ENCODE results near the gene KAT7.

DNA sequence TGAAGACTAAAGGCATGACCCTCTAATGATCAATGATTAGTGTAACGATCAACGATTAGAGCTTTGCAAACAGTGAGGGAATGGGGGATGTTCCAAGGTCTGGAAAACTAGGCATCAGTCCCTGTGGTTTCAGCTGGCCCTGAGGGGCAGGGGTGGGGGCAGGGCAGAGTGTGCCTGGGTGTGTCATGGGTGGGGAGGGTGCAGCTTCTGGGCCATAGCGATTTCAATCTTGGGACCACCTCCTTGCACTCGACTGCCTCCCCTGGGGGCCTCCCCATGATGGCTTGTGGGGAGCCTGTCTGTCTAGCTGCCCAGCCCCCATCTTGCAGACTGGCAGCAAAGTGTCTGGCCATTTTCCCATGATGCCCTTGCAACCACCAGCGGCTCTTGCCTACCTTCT is 51.0 kb downstream of the KAT7 start:
- TF ChIP-seq CTCF (IDR thresholded peaks at IDR 0.05; ENCODE audit: insufficient read depth, low read length), result no peak
- TF ChIP-seq SPI1 (IDR thresholded peaks at IDR 0.05; ENCODE audit: borderline replicate concordance, low read depth), result no peak
- TF ChIP-seq, protein P1, sequence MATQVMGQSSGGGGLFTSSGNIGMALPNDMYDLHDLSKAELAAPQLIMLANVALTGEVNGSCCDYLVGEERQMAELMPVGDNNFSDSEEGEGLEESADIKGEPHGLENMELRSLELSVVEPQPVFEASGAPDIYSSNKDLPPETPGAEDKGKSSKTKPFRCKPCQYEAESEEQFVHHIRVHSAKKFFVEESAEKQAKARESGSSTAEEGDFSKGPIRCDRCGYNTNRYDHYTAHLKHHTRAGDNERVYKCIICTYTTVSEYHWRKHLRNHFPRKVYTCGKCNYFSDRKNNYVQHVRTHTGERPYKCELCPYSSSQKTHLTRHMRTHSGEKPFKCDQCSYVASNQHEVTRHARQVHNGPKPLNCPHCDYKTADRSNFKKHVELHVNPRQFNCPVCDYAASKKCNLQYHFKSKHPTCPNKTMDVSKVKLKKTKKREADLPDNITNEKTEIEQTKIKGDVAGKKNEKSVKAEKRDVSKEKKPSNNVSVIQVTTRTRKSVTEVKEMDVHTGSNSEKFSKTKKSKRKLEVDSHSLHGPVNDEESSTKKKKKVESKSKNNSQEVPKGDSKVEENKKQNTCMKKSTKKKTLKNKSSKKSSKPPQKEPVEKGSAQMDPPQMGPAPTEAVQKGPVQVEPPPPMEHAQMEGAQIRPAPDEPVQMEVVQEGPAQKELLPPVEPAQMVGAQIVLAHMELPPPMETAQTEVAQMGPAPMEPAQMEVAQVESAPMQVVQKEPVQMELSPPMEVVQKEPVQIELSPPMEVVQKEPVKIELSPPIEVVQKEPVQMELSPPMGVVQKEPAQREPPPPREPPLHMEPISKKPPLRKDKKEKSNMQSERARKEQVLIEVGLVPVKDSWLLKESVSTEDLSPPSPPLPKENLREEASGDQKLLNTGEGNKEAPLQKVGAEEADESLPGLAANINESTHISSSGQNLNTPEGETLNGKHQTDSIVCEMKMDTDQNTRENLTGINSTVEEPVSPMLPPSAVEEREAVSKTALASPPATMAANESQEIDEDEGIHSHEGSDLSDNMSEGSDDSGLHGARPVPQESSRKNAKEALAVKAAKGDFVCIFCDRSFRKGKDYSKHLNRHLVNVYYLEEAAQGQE (IDR thresholded peaks at IDR 0.05; ENCODE audit: insufficient replicate concordance, low read depth), result no peak
- no peak for TF ChIP-seq GABPA (IDR thresholded peaks at IDR 0.05; ENCODE audit: low read depth)
- TF ChIP-seq POLR2AphosphoS5 (IDR thresholded peaks at IDR 0.05; ENCODE audit: low read depth), result no peak
